NCI-H2107 treated with DMSO at 0.1 percent for 48 hours (cell line): ENCODE results near the gene FSCN2.
"Not testable (repeated sequence)": the region's sequence is repeated elsewhere in the genome, so short reads cannot be mapped to it uniquely, and the experiment has no call there.

ENCODE experiments used
- DNase-seq: peaks from one replicate; lab custom pipeline; 2025; ENCODE audit not compliant: unreplicated experiment; lab: John Stamatoyannopoulos, UW

FSCN2 gene

DNA sequence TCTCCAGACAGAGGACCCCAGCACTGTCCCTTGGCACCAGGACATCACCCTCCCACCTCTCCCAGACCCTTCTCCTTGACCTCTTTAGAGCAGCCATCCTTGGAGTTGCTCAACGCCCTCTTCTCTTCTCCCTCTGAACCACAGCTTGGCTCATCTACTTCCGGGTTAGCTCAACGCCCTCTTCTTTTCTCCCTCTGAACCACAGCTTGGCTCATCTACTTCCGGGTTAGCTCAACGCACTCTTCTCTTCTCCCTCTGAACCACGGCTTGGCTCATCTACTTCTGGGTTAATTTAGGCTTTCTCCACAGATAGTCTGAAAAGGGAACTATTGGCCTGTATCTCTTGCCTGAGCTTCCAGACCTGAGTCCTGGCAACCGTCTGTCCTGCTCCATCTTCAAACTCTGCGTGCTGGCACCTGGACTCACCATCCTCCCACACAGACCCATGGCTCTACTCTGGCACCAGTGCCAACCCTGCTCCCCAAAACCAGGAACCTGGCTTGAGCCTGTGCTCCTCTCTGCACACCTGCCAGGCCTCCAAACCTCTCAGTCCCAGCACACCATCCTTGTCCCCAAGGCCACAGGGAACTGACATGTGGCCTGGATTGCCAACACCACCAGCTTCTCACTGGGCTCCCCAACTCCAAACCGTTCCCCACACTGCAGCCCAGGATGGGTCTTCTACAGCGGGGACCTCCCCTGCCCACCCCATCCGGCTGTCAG, 49.3 kb downstream of the FSCN2 start:
- no peak for DNase-seq

DNA sequence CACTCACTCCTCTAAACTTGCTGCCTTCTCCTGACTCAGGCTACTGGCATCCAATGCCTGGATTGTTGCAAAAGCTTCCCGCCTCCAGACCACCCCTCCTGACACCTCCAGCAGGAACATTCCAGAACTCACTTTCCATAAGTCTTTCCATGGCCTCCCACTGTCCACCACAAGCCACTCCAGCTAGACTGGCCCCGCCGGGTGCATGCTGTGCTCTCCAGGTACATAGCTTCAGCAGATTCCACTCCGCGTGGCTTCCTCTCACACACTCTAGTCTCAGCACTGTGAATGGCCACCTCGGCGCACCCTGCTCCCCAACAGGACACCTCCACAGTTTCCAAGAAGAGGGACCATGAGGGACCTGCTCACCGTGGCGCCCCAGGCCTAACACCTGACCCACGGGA, 49.9 kb downstream of the FSCN2 start:
- no peak for DNase-seq

DNA sequence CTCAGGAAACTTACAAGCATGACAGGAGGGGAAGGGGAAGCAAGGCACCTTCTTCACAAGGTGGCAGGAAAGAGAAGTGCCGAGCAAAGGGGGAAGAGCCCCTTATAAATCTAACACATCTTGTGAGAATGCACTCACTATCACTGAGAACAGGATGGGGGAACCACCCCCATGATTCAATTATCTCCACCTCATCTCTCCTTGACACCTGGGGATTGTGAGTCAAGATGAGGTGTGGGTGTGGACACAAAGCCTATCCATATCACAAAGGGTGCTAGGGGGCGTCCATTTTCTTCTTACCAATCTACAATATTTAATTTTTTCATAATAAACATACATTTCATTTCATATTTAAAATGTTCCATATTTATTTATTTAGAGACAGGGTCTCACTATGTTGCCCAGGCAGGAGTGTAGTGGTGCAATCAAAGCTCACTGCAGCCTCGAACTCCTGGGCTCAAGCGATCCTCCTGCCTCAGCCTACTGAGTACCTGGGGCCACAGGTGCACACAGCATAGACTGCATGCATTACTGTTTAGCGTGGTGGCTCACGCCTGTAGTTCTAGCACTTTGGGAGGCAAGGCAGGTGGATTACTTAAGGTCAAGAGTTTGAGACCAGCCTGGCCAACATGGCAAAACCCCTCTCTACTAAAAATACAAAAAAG, 50.5 kb downstream of the FSCN2 start:
- DNase-seq = no peak

DNA sequence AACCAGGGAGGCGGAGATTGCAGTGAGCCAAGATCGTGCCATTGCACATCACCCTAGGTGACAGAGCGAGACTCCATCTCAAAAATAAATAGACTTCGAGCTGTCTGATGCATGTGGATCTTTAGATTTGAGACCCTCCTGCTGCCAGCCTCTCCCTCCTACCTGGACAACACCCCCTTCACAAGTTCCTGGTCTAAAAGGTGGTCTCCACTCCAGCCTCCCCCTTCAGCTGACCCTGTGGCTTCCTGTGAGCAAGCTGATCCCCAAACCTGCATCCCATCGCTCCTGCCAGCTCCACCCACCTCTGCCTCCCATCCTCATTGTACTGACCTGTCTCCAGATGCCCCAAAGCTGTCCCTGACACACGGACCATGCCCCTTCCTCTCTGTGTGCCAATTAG, 51.1 kb downstream of the FSCN2 start:
- DNase-seq = no peak

GRCh38 chr17:81579821-81580321, 51.7 kb downstream of the FSCN2 start:
- DNase-seq = no peak

- DNase-seq = no peak
Observed at GRCh38 chr17:81580481-81580880, 52.3 kb downstream of the FSCN2 start.

DNA sequence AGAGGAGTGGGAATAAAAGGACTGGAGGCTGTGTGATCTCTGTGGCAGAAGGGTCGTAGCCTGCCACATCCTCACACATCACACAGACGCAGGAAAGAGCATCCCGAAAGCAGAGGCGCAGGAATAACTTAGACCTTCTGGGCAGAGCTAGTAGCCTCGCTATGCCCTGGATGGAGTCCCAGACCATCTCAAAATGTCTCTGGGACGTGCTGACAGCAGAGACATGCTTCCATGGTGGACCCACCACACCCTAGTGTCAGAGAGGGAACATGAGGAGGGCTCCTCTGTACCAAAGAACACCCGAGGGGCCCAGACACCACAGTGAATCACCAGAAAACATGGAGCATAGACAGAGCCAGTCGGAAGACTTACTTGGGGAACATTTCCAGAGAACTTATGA, 53.6 kb downstream of the FSCN2 start:
- no peak for DNase-seq

- DNase-seq = no peak
Observed at GRCh38 chr17:81582341-81582740, 54.2 kb downstream of the FSCN2 start.

DNA sequence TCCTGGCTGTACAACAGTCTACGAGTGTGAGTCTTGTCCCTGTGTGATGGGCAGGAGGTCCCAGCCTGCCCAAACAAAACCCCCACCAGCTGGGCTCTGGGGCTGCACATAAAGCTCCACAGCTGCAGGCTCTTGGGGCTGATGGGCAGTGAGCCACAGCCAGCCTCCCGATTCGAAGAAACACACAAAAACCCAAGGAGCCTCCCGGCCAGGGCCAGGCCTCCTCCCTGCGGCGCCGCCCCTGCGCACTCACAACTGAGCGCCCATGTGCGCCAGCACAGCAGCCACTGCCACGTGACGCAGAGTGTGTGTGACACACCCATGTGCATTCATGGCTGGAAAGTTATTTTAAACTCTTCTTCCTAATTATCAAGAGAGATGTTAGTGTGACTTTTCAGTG, 54.6 kb downstream of the FSCN2 start:
- DNase-seq = no peak

DNA sequence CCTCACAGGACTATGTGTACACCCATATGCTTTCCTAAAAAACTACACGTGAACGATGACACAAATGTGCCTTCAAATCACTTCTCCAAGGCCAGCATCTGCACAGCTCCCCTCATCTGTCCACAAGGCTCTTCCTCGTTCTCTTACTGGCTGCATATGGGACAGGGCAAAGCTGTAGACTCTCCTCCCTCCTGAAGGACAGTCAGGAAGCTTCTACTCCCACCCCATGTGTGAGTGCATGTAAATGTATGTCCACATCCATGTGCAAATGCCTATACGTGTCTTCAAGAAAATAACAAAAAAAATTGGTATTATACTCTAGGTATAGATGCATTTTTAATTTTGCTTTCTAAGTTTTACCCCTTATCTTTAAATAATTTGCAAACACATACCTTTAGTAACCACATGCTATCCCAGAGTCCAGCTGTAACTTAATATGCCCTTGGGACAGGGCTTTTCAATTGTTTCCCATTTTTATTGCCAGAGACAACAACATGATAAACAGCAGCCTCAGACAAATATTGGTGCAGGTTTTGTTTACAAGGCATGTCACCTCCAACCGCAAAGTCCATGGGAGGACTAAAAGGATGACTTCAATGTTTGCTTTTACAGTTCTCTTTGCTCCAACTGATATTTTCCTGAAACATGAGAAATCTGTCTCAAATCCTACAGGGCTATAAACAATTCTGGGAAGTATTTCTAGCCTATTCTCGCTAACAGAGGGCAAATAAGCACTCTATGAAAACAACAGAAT, 55.6 kb downstream of the FSCN2 start:
- DNase-seq = no peak

DNA sequence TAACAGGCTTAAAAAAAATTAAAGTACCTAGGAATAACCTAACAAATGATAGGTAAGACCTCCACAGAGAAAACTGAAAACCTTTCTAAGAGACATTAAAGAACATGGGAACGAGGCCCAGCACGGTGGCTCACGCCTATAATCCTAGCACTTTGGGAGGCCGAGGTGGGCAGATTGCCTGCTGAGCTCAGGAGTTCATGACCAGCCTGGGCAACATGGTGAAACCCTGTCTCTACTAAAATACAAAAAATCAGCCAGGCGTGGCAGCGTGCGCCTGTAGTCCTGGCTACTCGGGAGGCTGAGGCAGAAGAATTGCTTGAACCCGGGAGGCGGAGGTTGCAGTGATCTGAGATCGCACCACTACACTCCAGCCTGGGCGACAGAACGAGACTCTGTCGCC, 56.6 kb downstream of the FSCN2 start:
- DNase-seq = not testable (repeated sequence)

DNA sequence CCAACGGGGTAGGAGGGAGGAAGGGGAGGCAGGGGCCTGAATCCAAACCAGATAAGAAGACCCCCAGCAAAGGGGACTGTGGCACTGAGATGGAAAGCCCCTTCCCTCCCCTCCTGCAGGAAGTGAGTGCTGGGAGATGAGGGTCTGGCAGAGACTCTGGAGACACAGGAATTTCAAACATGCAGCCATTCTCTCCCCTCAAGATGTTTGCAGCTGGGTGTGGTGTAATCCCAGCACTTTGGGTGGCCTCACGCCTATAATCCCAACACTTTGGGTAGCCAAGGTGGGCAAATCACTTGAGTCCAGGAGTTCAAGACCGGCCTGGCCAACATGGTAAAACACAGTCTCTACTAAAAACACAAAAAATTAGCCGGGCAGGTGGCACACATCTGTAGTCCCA, 57.9 kb downstream of the FSCN2 start:
- no peak for DNase-seq
